ENCODE results near the gene AKR1B1.
A peak's percentile ranks its signal among the peaks of the same experiment; 100 is the strongest.

Gene AKR1B1

DNA sequence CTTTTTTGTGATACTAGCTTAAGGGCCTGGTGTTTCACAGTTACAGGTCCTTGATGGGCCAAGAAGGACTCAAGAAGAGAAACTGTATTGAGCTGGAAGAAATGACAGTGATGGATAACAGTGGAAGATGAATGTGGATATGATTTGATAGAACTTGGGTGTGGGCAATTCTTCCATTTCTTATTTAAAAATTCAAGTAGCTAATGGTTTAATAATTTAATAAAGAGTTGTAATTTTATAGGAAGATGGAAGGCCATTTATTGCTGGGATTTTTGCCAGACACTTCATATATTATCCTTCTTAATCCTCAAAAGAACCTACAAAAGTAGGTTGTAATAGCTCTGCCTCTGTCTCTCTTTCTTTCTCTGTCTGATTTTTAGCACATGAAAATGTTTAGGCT lies 21.3 kb upstream of the AKR1B1 start:
- no peak overlapping the region for H3K4me3 ChIP-seq (ENCODE audit: low read depth, low read length)
- no peak for DNase-seq (ENCODE audit: low read depth)
- TF ChIP-seq, protein P1, sequence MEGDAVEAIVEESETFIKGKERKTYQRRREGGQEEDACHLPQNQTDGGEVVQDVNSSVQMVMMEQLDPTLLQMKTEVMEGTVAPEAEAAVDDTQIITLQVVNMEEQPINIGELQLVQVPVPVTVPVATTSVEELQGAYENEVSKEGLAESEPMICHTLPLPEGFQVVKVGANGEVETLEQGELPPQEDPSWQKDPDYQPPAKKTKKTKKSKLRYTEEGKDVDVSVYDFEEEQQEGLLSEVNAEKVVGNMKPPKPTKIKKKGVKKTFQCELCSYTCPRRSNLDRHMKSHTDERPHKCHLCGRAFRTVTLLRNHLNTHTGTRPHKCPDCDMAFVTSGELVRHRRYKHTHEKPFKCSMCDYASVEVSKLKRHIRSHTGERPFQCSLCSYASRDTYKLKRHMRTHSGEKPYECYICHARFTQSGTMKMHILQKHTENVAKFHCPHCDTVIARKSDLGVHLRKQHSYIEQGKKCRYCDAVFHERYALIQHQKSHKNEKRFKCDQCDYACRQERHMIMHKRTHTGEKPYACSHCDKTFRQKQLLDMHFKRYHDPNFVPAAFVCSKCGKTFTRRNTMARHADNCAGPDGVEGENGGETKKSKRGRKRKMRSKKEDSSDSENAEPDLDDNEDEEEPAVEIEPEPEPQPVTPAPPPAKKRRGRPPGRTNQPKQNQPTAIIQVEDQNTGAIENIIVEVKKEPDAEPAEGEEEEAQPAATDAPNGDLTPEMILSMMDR (conservative IDR thresholded peaks at IDR 0.05; ENCODE audit: low read depth, low read length), result no peak

DNA sequence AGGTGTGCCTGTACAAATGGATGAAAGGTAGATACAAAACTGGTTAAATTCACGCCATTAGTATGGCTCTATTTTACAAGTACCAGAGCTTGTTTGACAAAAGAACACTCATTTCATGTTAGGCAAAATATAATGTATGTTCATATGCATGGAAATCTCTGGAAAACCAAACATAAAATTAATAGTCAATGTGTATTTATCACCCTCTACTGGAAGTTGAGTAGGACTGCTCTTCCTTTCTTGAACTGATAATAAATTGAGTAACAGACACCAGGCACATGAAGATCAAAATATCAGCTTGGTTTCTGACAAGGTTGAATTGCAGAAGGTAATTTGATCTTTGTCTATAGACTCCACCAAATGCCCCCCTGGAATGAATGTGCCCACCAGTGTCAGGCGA lies 19.8 kb upstream of the AKR1B1 start:
- peak; percentile 49 for DNase-seq (ENCODE audit: low read depth)
- no peak overlapping the region for H3K4me3 ChIP-seq (ENCODE audit: low read depth, low read length)
- TF ChIP-seq, protein P1 (conservative IDR thresholded peaks at IDR 0.05; ENCODE audit: low read depth, low read length), result peak; percentile 59

DNA sequence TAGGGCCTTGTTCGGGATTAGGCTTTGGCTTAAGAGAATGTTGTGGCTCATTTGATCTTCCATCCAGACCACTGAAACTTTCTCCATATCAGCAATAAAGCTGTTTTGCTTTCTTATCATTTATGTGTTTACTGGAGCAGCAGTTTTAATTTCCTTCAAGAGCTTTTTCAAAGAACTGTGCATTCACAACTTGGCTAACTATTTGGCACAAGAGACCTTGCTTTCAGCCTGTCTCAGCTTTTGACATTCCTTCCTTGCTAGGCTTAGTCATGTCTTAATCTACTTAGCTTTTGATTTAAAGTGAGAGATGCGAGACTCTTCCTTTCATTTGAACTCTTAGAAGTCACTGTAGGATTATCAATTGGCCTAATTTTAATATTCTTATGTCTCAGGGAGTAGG lies 19.1 kb upstream of the AKR1B1 start:
- TF ChIP-seq, protein P1 (conservative IDR thresholded peaks at IDR 0.05; ENCODE audit: low read depth, low read length), result no peak
- H3K4me3 ChIP-seq (ENCODE audit: low read depth, low read length), result no peak overlapping the region
- peak; percentile 66 for DNase-seq (ENCODE audit: low read depth)

DNA sequence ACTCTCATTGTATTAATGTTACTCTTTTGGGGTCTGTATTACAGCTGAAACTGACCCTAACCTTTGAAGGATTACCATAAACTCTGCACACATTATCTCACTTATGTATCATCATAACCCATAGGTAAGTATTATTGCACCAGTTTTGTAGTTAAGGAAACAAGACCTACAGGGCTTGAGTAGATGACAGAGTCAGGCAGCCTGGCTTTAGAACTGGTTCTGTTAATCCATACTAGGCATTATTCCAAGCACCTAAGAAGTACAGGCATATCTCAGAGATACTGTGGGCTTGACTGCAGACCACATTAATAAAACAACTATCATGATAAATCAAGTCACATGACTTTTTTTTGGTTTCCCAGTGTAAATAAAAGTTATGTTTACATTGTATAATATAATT lies 17.1 kb upstream of the AKR1B1 start:
- no peak overlapping the region for H3K4me3 ChIP-seq (ENCODE audit: low read depth, low read length)
- TF ChIP-seq, protein P1 (conservative IDR thresholded peaks at IDR 0.05; ENCODE audit: low read depth, low read length), result no peak
- no peak for DNase-seq (ENCODE audit: low read depth)

DNA sequence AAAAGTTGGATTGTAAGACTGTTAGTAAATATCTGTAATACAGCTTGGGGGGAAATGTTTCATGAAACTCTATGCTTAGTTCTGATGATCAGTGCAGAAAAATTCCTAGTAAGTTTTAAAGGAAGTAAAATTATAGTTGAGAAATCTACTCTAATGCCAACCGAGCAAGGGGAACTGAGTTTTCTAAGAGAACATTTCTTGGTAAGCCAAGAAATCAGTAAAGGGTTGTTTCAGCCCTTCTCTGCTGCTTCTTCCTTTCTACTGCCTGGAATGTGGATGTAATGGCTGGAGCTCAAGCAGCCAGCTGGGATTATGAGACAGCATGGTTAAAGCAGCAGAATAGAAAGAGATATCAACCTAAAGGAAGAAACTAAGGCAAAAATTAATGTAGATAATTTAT lies 15.9 kb upstream of the AKR1B1 start:
- TF ChIP-seq, protein P1 (conservative IDR thresholded peaks at IDR 0.05; ENCODE audit: low read depth, low read length), result no peak
- DNase-seq (ENCODE audit: low read depth), result no peak
- no peak overlapping the region for H3K4me3 ChIP-seq (ENCODE audit: low read depth, low read length)

DNA sequence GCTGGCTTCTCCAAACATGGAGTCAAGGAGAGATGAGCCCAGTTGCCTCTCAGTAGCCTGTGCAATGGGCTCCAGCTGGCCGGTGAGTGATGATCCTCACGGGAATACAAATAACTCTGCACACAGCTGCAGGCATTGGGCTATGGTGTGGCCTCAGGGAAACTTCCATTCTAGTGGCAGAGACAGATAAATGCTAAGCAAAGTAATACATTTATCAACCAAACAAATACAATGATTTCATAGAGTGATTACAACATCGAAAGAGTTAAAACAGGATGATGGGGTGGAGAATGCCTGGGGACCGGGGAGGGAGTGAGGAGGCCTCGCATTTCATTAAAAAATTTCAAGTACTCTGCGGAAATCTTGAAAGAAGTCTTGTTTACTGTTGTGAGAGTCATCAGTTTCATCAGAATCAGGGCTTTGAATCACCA lies 15.0 kb upstream of the AKR1B1 start:
- no peak overlapping the region for H3K4me3 ChIP-seq (ENCODE audit: low read depth, low read length)
- TF ChIP-seq, protein P1 (conservative IDR thresholded peaks at IDR 0.05; ENCODE audit: low read depth, low read length), result no peak
- peak; percentile 57 for DNase-seq (ENCODE audit: low read depth)

DNA sequence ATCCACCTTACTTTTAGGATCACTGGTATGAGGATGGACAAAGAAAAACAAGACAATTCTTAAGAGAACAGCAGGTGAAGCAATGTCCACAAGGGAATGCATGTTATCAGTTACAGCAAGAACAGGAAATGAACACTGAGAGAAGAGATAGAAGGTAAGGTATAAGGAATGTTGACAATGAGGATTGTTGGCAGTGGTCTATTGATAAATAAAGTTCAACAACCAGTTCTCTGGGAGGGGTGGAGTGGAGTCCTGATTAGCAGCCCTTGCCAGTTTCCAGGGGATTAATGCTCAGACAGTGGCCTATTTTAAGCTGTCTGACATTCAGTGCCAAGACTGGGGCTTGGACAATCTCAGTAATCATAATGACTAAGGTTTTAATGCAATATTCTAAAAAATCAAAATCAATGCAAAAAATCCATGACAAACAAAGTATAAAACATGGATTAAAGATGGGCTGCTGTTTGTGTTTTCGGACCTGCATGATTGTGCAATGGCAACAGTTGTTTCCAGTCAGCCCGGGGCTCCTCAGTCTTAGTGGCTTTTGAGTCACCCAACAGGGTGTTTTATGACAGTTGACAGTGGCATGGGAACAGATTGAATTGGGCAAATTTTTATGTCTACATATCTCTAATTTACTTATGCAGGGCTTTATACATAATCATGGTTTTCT lies 13.8 kb upstream of the AKR1B1 start:
- TF ChIP-seq, protein P1 (conservative IDR thresholded peaks at IDR 0.05; ENCODE audit: low read depth, low read length), result no peak
- DNase-seq (ENCODE audit: low read depth), result no peak
- H3K4me3 ChIP-seq (ENCODE audit: low read depth, low read length), result no peak overlapping the region

Measured in choroid plexus epithelial cell (primary cell).